Measurements from ENCODE around the gene EVI2B. TPM values are rescaled to one million over a fixed set of nuclear protein-coding genes. Genes with fewer than 3 reads are reported as not detected.

EVI2B gene
- polyA plus RNA-seq, 1 donor from 2014 or later: not detected

- no peaks in the 10 kb centered on the region for H3K9me2 ChIP-seq (ENCODE audit: insufficient read depth, low read length)
- no peaks in the 10 kb centered on the region for H3K79me2 ChIP-seq (replicated peaks; ENCODE audit: insufficient read depth, low read length)
- H3F3A ChIP-seq (ENCODE audit: insufficient read depth, low read length, poor library complexity, severe bottlenecking): no peaks in the 10 kb centered on the region
- no peaks in the 10 kb centered on the region for H4K20me1 ChIP-seq (ENCODE audit: insufficient read depth)
- H3K4me3 ChIP-seq (ENCODE audit: low read length): no peak overlapping the region
- no peaks in the 10 kb centered on the region for H3K36me3 ChIP-seq (ENCODE audit: insufficient read depth, low read length)
- no peak overlapping the region for H3K9ac ChIP-seq (ENCODE audit: low read length)
- no peaks in the 10 kb centered on the region for H3K27me3 ChIP-seq (ENCODE audit: insufficient read depth, low read depth, low read length)
- no peak overlapping the region for H3K27ac ChIP-seq (ENCODE audit: low read length)
- H3K9me3 ChIP-seq (ENCODE audit: low read length): no peaks in the 10 kb centered on the region
- H2AFZ ChIP-seq (ENCODE audit: low read depth, low read length): no peak overlapping the region
- no peak overlapping the region for H3K4me2 ChIP-seq (ENCODE audit: low read length)
- TF ChIP-seq SMC3 (conservative IDR thresholded peaks at IDR 0.05; ENCODE audit: poor library complexity) (no peak), EP300 (conservative IDR thresholded peaks at IDR 0.05; ENCODE audit: poor library complexity, severe bottlenecking) (no peak), TAF1 (IDR thresholded peaks at IDR 0.05; ENCODE audit: low read depth) (no peak), CTCF (IDR thresholded peaks at IDR 0.05; ENCODE audit: poor library complexity, severe bottlenecking) (no peak), RAD21 (conservative IDR thresholded peaks at IDR 0.05) (no peak), EZH2 (IDR thresholded peaks at IDR 0.05; ENCODE audit: borderline replicate concordance, insufficient read depth, low read length, poor library complexity, severe bottlenecking) (no peak), POLR2AphosphoS5 (IDR thresholded peaks at IDR 0.05) (no peak), MXI1 (conservative IDR thresholded peaks at IDR 0.05; ENCODE audit: poor library complexity, severe bottlenecking) (no peak), REST (IDR thresholded peaks at IDR 0.05; ENCODE audit: borderline replicate concordance) (no peak)
Observed at GRCh38 chr17:31320241-31320640, 6.4 kb upstream of the EVI2B start.

GRCh38 chr17:31318851-31319661 lies 5.2 kb upstream of the EVI2B start:
- Histone ChIP-seq H3K4me2 (ENCODE audit: low read length) (no peak overlapping the region), H3K27ac (ENCODE audit: low read length) (no peak overlapping the region), H3K9me2 (ENCODE audit: insufficient read depth, low read length) (no peaks in the 10 kb centered on the region), H3K79me2 (replicated peaks; ENCODE audit: insufficient read depth, low read length) (no peaks in the 10 kb centered on the region), H4K20me1 (ENCODE audit: insufficient read depth) (no peaks in the 10 kb centered on the region), H3K9me3 (ENCODE audit: low read length) (no peaks in the 10 kb centered on the region), H3K27me3 (ENCODE audit: insufficient read depth, low read depth, low read length) (no peaks in the 10 kb centered on the region), H3K4me3 (ENCODE audit: low read length) (no peak overlapping the region), H3K36me3 (ENCODE audit: insufficient read depth, low read length) (no peaks in the 10 kb centered on the region), H3K9ac (ENCODE audit: low read length) (no peak overlapping the region), H3F3A (ENCODE audit: insufficient read depth, low read length, poor library complexity, severe bottlenecking) (no peaks in the 10 kb centered on the region), H2AFZ (ENCODE audit: low read depth, low read length) (no peak overlapping the region)
- TF ChIP-seq EZH2 (IDR thresholded peaks at IDR 0.05; ENCODE audit: borderline replicate concordance, insufficient read depth, low read length, poor library complexity, severe bottlenecking) (no peak), RAD21 (conservative IDR thresholded peaks at IDR 0.05) (no peak), CTCF (IDR thresholded peaks at IDR 0.05; ENCODE audit: poor library complexity, severe bottlenecking) (no peak), EP300 (conservative IDR thresholded peaks at IDR 0.05; ENCODE audit: poor library complexity, severe bottlenecking) (no peak), POLR2AphosphoS5 (IDR thresholded peaks at IDR 0.05) (no peak), TAF1 (IDR thresholded peaks at IDR 0.05; ENCODE audit: low read depth) (no peak), SMC3 (conservative IDR thresholded peaks at IDR 0.05; ENCODE audit: poor library complexity) (no peak), MXI1 (conservative IDR thresholded peaks at IDR 0.05; ENCODE audit: poor library complexity, severe bottlenecking) (no peak), REST (IDR thresholded peaks at IDR 0.05; ENCODE audit: borderline replicate concordance) (no peak)
